ENCODE results near the gene SLC47A2. TPM values are rescaled to one million over a fixed set of nuclear protein-coding genes. Genes with fewer than 3 reads are reported as not detected.

SLC47A2 gene
- total and polyA plus RNA-seq, 2 of the 13 experiments (the other 11 are each of a cell fraction or from before 2014, with no cell fraction given): 0.04 TPM; not detected in 1

DNA sequence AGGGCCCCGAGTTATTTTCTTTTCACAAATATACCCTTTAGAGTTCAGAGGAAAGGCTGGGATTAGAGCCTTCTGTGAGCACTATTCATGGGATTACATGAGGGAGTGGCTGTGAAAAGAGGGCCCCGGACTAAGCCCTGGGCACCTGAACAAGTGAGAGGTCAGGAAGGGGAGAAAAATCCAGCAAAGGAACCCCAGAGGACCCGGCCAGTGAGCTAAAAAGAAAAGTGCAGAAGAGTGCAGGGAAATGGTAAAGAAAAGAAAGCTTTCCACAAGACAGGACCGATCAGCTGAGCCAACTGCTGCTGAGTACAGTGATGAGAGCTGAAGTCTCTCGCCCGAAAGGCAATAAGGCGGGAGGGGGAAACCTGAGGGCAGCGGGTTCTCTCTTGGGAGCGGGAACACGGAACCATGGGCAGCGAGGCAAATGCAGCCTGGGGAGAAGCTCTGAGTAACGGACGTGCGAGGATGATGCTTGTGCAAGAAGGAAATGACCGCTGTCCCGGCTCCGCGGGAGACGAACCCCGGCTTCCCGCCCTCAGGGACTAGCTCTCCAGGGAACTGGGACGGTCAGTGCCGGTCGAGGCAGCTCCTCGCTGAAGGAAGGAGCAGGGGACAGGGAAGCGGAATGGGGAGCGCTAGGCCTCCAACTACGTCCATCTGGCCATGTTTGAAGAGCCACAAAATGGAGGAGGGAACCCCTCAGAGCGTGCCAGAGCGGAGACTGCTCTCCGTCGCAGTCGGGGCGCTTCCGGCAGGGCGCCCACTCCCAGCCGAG lies 68.5 kb downstream of the SLC47A2 start (continued):
- TF ChIP-seq, protein P1, sequence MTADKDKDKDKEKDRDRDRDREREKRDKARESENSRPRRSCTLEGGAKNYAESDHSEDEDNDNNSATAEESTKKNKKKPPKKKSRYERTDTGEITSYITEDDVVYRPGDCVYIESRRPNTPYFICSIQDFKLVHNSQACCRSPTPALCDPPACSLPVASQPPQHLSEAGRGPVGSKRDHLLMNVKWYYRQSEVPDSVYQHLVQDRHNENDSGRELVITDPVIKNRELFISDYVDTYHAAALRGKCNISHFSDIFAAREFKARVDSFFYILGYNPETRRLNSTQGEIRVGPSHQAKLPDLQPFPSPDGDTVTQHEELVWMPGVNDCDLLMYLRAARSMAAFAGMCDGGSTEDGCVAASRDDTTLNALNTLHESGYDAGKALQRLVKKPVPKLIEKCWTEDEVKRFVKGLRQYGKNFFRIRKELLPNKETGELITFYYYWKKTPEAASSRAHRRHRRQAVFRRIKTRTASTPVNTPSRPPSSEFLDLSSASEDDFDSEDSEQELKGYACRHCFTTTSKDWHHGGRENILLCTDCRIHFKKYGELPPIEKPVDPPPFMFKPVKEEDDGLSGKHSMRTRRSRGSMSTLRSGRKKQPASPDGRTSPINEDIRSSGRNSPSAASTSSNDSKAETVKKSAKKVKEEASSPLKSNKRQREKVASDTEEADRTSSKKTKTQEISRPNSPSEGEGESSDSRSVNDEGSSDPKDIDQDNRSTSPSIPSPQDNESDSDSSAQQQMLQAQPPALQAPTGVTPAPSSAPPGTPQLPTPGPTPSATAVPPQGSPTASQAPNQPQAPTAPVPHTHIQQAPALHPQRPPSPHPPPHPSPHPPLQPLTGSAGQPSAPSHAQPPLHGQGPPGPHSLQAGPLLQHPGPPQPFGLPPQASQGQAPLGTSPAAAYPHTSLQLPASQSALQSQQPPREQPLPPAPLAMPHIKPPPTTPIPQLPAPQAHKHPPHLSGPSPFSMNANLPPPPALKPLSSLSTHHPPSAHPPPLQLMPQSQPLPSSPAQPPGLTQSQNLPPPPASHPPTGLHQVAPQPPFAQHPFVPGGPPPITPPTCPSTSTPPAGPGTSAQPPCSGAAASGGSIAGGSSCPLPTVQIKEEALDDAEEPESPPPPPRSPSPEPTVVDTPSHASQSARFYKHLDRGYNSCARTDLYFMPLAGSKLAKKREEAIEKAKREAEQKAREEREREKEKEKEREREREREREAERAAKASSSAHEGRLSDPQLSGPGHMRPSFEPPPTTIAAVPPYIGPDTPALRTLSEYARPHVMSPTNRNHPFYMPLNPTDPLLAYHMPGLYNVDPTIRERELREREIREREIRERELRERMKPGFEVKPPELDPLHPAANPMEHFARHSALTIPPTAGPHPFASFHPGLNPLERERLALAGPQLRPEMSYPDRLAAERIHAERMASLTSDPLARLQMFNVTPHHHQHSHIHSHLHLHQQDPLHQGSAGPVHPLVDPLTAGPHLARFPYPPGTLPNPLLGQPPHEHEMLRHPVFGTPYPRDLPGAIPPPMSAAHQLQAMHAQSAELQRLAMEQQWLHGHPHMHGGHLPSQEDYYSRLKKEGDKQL (CRISPR knock-in tag; IDR thresholded peaks at IDR 0.05; ENCODE audit: low read depth): no peak
- TF ChIP-seq PPARG (CRISPR knock-in tag; conservative IDR thresholded peaks at IDR 0.05) (no peak), FOXK2 (IDR thresholded peaks at IDR 0.05) (no peak), SOX5 (CRISPR knock-in tag; IDR thresholded peaks at IDR 0.05; ENCODE audit: borderline replicate concordance) (no peak), ZNF251 (CRISPR knock-in tag; IDR thresholded peaks at IDR 0.05) (peak; percentile 58; the same call in 1 of the 2 replicates), ZNF101 (CRISPR knock-in tag; IDR thresholded peaks at IDR 0.05; ENCODE audit: borderline replicate concordance, low read depth) (peak; percentile 75; the same call in 1 of the 2 replicates), ZSCAN29 (CRISPR knock-in tag; conservative IDR thresholded peaks at IDR 0.05) (no peak), SALL1 (CRISPR knock-in tag; IDR thresholded peaks at IDR 0.05) (no peak)
- TF ChIP-seq, protein P2, sequence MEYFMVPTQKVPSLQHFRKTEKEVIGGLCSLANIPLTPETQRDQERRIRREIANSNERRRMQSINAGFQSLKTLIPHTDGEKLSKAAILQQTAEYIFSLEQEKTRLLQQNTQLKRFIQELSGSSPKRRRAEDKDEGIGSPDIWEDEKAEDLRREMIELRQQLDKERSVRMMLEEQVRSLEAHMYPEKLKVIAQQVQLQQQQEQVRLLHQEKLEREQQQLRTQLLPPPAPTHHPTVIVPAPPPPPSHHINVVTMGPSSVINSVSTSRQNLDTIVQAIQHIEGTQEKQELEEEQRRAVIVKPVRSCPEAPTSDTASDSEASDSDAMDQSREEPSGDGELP (IDR thresholded peaks at IDR 0.05; ENCODE audit: borderline replicate concordance, low read depth): peak; percentile 68; the same call in 1 of the 2 replicates
- TF ChIP-seq, protein P3, sequence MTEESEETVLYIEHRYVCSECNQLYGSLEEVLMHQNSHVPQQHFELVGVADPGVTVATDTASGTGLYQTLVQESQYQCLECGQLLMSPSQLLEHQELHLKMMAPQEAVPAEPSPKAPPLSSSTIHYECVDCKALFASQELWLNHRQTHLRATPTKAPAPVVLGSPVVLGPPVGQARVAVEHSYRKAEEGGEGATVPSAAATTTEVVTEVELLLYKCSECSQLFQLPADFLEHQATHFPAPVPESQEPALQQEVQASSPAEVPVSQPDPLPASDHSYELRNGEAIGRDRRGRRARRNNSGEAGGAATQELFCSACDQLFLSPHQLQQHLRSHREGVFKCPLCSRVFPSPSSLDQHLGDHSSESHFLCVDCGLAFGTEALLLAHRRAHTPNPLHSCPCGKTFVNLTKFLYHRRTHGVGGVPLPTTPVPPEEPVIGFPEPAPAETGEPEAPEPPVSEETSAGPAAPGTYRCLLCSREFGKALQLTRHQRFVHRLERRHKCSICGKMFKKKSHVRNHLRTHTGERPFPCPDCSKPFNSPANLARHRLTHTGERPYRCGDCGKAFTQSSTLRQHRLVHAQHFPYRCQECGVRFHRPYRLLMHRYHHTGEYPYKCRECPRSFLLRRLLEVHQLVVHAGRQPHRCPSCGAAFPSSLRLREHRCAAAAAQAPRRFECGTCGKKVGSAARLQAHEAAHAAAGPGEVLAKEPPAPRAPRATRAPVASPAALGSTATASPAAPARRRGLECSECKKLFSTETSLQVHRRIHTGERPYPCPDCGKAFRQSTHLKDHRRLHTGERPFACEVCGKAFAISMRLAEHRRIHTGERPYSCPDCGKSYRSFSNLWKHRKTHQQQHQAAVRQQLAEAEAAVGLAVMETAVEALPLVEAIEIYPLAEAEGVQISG (CRISPR knock-in tag; IDR thresholded peaks at IDR 0.05): no peak
